HEK293 (cell line): ENCODE measurements around the gene DGUOK.

Experiments used
- GLIS2 ChIP-seq: fragments of 450-650 bp; formaldehyde crosslinking; IDR thresholded peaks from 2 replicates; pipeline ENCODE4 v1.5.1; 2016; ENCODE audit warnings: missing biosample characterization, missing genetic modification characterization
- IKZF3 ChIP-seq: fragments of 450-650 bp; IDR thresholded peaks from 2 replicates; pipeline ENCODE4 v1.5.0; 2018; ENCODE audit warnings: missing biosample characterization, mild to moderate bottlenecking, missing genetic modification characterization, moderate library complexity
- OSR2 ChIP-seq: fragments of 450-650 bp; formaldehyde crosslinking; IDR thresholded peaks from 2 replicates; pipeline ENCODE4 v1.5.1; 2016; ENCODE audit warnings: missing biosample characterization, missing genetic modification characterization
- TCF7L2 ChIP-seq: IDR thresholded peaks from 2 replicates; pipeline ENCODE4 v1.6.1; 2011; ENCODE audit warnings: low read depth, mild to moderate bottlenecking, inconsistent platforms, low read length, moderate library complexity, borderline replicate concordance
- ZBTB26 ChIP-seq: fragments of 450-650 bp; formaldehyde crosslinking; optimal IDR thresholded peaks from 2 replicates; pipeline ENCODE3; 2016; ENCODE audit warnings: missing biosample characterization, mild to moderate bottlenecking, missing genetic modification characterization
- ZBTB8A ChIP-seq: fragments of 450-650 bp; formaldehyde crosslinking; IDR thresholded peaks from 2 replicates; pipeline ENCODE4 v1.5.1; 2016; ENCODE audit warnings: missing biosample characterization, missing genetic modification characterization
- ZIC2 ChIP-seq: fragments of 450-650 bp; formaldehyde crosslinking; IDR thresholded peaks from 2 replicates; pipeline ENCODE4 v1.5.1; 2016; ENCODE audit warnings: missing biosample characterization, missing genetic modification characterization
- ZNF140 ChIP-seq: fragments of 450-650 bp; formaldehyde crosslinking; IDR thresholded peaks from 2 replicates; pipeline ENCODE4 v1.5.1; 2016; ENCODE audit warnings: missing biosample characterization, missing genetic modification characterization
- ZNF146 ChIP-seq: fragments of 450-650 bp; formaldehyde crosslinking; IDR thresholded peaks from 2 replicates; pipeline ENCODE4 v1.5.1; 2016; ENCODE audit warnings: missing biosample characterization, missing genetic modification characterization
- ZNF155 ChIP-seq: fragments of 450-650 bp; formaldehyde crosslinking; IDR thresholded peaks from 2 replicates; pipeline ENCODE4 v1.5.1; 2016; ENCODE audit warnings: missing biosample characterization, missing genetic modification characterization
- ZNF274 ChIP-seq, 2 experiments: fragments of 200-500 bp in 1 of 2; fragments of 450-650 bp in 1 of 2; sonication (Bioruptor generic) in 1 of 2; formaldehyde crosslinking in 1 of 2; IDR thresholded peaks; 2 replicates each; pipeline versions ENCODE4 v1.5.1 to v1.6.1; 2014 to 2016; ENCODE audit warnings: borderline replicate concordance in 1 of 2, inconsistent platforms in 1 of 2, low read length in 1 of 2, missing biosample characterization in 1 of 2, missing genetic modification characterization in 1 of 2
- ZNF292 ChIP-seq: fragments of 450-650 bp; formaldehyde crosslinking; IDR thresholded peaks from 2 replicates; pipeline ENCODE4 v1.5.1; 2016; ENCODE audit warnings: low read depth, missing biosample characterization, missing genetic modification characterization, borderline replicate concordance
- ZNF335 ChIP-seq: fragments of 450-650 bp; formaldehyde crosslinking; conservative IDR thresholded peaks from 2 replicates; pipeline ENCODE4 v1.5.1; 2016; ENCODE audit warnings: missing biosample characterization, missing genetic modification characterization
- ZNF362 ChIP-seq: fragments of 450-650 bp; formaldehyde crosslinking; IDR thresholded peaks from 2 replicates; pipeline ENCODE4 v1.5.1; 2016; ENCODE audit warnings: missing biosample characterization, missing genetic modification characterization
- ZNF426 ChIP-seq: fragments of 450-650 bp; formaldehyde crosslinking; IDR thresholded peaks from 2 replicates; pipeline ENCODE4 v1.5.1; 2017; ENCODE audit warnings: missing biosample characterization, missing genetic modification characterization, mild to moderate bottlenecking, inconsistent platforms, moderate library complexity
- ZNF549 ChIP-seq: fragments of 450-650 bp; IDR thresholded peaks from 2 replicates; pipeline ENCODE4 v1.5.1; 2018; ENCODE audit warnings: missing biosample characterization, missing genetic modification characterization, mild to moderate bottlenecking, inconsistent platforms, moderate library complexity
- ZNF621 ChIP-seq: fragments of 450-650 bp; formaldehyde crosslinking; IDR thresholded peaks from 2 replicates; pipeline ENCODE4 v1.5.1; 2017; ENCODE audit warnings: missing biosample characterization, missing genetic modification characterization
- ZNF623 ChIP-seq: fragments of 450-650 bp; formaldehyde crosslinking; IDR thresholded peaks from 2 replicates; pipeline ENCODE4 v1.5.1; 2016; ENCODE audit warnings: missing biosample characterization, missing genetic modification characterization
- ZNF626 ChIP-seq: fragments of 450-650 bp; sonication (Bioruptor Pico); formaldehyde crosslinking; IDR thresholded peaks from 2 replicates; pipeline ENCODE4 v1.5.1; 2018; ENCODE audit warnings: missing biosample characterization, missing genetic modification characterization, inconsistent platforms
- ZNF776 ChIP-seq: fragments of 450-650 bp; formaldehyde crosslinking; IDR thresholded peaks from 2 replicates; pipeline ENCODE4 v1.5.0; 2017; ENCODE audit warnings: missing biosample characterization, missing genetic modification characterization, borderline replicate concordance
- ZNF777 ChIP-seq: fragments of 450-650 bp; formaldehyde crosslinking; IDR thresholded peaks from 2 replicates; pipeline ENCODE4 v1.5.1; 2017; ENCODE audit warnings: missing biosample characterization, missing genetic modification characterization, borderline replicate concordance
- ZSCAN16 ChIP-seq: fragments of 450-650 bp; formaldehyde crosslinking; IDR thresholded peaks from 2 replicates; pipeline ENCODE4 v1.5.1; 2016; ENCODE audit warnings: missing biosample characterization, missing genetic modification characterization
- ZXDB ChIP-seq: fragments of 450-650 bp; formaldehyde crosslinking; IDR thresholded peaks from 2 replicates; pipeline ENCODE4 v1.5.1; 2016; ENCODE audit warnings: missing biosample characterization, missing genetic modification characterization
- TF ChIP-seq, protein P1 (sequence below): fragments of 450-650 bp; formaldehyde crosslinking; IDR thresholded peaks from 2 replicates; pipeline ENCODE4 v1.5.1; 2016; ENCODE audit warnings: missing biosample characterization, missing genetic modification characterization
- TF ChIP-seq, protein P2 (sequence below): fragments of 450-650 bp; formaldehyde crosslinking; IDR thresholded peaks from 2 replicates; pipeline ENCODE4 v1.5.1; 2016; ENCODE audit warnings: missing biosample characterization, missing genetic modification characterization
- TF ChIP-seq, protein P3 (sequence below): fragments of 450-650 bp; formaldehyde crosslinking; IDR thresholded peaks from 2 replicates; pipeline ENCODE4 v1.5.1; 2016; ENCODE audit warnings: missing biosample characterization, missing genetic modification characterization
- TF ChIP-seq, protein P4 (sequence below): fragments of 450-650 bp; formaldehyde crosslinking; IDR thresholded peaks from 2 replicates; pipeline ENCODE4 v1.5.1; 2017; ENCODE audit warnings: missing biosample characterization, missing genetic modification characterization

Gene DGUOK

DNA sequence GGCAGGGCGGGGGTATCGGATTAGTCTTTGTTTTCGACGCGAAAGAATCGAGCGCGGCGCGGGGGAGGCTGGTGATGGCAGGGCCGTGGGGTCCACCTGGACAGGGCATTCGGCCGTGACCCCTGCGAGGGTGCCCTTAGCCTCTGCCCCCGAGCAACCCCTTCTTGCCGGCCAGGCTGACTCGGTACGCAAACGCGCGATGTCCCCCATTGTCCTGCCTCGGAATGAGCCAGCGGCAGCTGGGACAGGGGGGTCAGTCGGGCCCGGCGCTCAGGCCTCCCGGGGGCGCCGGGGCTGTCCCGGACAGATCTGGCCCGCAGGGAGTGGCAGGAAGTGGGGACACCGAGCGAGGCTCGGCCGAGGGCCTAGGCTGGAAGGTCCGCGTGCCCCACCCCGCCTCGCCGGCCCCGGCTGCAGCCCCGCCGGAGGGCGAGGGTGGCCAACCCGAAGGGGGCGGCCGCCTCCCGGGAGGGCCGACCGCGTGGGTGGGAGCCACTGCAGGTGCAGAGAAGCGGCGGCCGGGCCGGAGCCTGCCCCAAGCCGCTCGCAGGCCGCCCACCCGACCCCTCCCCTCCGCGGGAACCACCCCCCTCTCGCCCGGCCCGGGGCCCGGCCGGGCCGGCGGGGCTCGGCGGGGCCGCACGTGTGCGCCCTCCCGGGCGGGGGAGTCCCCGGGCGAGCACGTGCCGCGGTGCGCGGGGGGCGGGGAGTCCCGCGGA lies 57.7 kb downstream of the DGUOK start, which contains the start of gene TET3 (continued):
- TF ChIP-seq ZBTB26 = peak; percentile 30
- no peak for TF ChIP-seq TCF7L2
- TF ChIP-seq ZSCAN16 (tag by site-specific recombination) = no peak
- TF ChIP-seq ZNF621 (tag by site-specific recombination) = no peak
- TF ChIP-seq ZNF140 (tag by site-specific recombination) = no peak
- no peak for TF ChIP-seq ZXDB (tag by site-specific recombination)
- TF ChIP-seq ZNF626 (tag by site-specific recombination) = no peak
- TF ChIP-seq, protein P1, sequence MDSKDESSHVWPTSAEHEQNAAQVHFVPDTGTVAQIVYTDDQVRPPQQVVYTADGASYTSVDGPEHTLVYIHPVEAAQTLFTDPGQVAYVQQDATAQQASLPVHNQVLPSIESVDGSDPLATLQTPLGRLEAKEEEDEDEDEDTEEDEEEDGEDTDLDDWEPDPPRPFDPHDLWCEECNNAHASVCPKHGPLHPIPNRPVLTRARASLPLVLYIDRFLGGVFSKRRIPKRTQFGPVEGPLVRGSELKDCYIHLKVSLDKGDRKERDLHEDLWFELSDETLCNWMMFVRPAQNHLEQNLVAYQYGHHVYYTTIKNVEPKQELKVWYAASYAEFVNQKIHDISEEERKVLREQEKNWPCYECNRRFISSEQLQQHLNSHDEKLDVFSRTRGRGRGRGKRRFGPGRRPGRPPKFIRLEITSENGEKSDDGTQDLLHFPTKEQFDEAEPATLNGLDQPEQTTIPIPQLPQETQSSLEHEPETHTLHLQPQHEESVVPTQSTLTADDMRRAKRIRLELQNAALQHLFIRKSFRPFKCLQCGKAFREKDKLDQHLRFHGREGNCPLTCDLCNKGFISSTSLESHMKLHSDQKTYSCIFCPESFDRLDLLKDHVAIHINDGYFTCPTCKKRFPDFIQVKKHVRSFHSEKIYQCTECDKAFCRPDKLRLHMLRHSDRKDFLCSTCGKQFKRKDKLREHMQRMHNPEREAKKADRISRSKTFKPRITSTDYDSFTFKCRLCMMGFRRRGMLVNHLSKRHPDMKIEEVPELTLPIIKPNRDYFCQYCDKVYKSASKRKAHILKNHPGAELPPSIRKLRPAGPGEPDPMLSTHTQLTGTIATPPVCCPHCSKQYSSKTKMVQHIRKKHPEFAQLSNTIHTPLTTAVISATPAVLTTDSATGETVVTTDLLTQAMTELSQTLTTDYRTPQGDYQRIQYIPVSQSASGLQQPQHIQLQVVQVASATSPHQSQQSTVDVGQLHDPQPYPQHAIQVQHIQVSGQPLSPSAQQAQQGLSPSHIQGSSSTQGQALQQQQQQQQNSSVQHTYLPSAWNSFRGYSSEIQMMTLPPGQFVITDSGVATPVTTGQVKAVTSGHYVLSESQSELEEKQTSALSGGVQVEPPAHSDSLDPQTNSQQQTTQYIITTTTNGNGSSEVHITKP (tag by site-specific recombination) = peak; percentile 41; the same call in 1 of the 2 replicates
- no peak for TF ChIP-seq IKZF3 (tag by site-specific recombination)
- TF ChIP-seq ZNF155 (tag by site-specific recombination) = no peak
- no peak for TF ChIP-seq OSR2
- no peak for TF ChIP-seq ZNF146 (tag by site-specific recombination)
- peak; percentile 50 for TF ChIP-seq GLIS2 (tag by site-specific recombination)
- TF ChIP-seq ZNF777 = no peak
- no peak for TF ChIP-seq ZIC2 (tag by site-specific recombination)
- no peak for TF ChIP-seq ZNF549 (tag by site-specific recombination)
- TF ChIP-seq ZNF362 (tag by site-specific recombination) = no peak
- no peak for TF ChIP-seq ZNF426 (tag by site-specific recombination)
- TF ChIP-seq, protein P2, sequence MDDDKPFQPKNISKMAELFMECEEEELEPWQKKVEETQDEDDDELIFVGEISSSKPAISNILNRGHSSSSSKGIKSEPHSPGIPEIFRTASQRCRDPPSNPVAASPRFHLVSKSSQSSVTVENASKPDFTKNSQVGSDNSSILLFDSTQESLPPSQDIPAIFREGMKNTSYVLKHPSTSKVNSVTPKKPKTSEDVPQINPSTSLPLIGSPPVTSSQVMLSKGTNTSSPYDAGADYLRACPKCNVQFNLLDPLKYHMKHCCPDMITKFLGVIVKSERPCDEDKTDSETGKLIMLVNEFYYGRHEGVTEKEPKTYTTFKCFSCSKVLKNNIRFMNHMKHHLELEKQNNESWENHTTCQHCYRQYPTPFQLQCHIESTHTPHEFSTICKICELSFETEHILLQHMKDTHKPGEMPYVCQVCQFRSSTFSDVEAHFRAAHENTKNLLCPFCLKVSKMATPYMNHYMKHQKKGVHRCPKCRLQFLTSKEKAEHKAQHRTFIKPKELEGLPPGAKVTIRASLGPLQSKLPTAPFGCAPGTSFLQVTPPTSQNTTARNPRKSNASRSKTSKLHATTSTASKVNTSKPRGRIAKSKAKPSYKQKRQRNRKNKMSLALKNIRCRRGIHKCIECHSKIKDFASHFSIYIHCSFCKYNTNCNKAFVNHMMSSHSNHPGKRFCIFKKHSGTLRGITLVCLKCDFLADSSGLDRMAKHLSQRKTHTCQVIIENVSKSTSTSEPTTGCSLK (tag by site-specific recombination) = no peak
- no peak for TF ChIP-seq ZNF623 (tag by site-specific recombination)
- TF ChIP-seq ZNF776 = no peak
- peak; percentile 62 for TF ChIP-seq ZNF335 (tag by site-specific recombination)
- TF ChIP-seq ZNF292 (tag by site-specific recombination) = no peak
- TF ChIP-seq, protein P3, sequence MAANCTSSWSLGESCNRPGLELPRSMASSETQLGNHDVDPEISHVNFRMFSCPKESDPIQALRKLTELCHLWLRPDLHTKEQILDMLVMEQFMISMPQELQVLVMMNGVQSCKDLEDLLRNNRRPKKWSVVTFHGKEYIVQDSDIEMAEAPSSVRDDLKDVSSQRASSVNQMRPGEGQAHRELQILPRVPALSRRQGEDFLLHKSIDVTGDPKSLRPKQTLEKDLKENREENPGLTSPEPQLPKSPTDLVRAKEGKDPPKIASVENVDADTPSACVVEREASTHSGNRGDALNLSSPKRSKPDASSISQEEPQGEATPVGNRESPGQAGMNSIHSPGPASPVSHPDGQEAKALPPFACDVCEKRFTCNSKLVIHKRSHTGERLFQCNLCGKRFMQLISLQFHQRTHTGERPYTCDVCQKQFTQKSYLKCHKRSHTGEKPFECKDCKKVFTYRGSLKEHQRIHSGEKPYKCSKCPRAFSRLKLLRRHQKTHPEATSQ = no peak
- TF ChIP-seq, protein P4, sequence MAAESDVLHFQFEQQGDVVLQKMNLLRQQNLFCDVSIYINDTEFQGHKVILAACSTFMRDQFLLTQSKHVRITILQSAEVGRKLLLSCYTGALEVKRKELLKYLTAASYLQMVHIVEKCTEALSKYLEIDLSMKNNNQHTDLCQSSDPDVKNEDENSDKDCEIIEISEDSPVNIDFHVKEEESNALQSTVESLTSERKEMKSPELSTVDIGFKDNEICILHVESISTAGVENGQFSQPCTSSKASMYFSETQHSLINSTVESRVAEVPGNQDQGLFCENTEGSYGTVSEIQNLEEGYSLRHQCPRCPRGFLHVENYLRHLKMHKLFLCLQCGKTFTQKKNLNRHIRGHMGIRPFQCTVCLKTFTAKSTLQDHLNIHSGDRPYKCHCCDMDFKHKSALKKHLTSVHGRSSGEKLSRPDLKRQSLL (tag by site-specific recombination) = no peak
- TF ChIP-seq ZBTB8A = no peak
- no peak for TF ChIP-seq ZNF274 (IDR thresholded peaks at IDR 0.05; ENCODE audit: low read length)
- no peak for TF ChIP-seq ZNF274 (tag by site-specific recombination; IDR thresholded peaks at IDR 0.05; ENCODE audit: borderline replicate concordance)
